ENCODE data around the gene OPN1LW. TPM values are rescaled to one million over a fixed set of nuclear protein-coding genes. Genes with fewer than 3 reads are reported as not detected.
"Not testable (repeated sequence)": the region's sequence is repeated elsewhere in the genome, so short reads cannot be mapped to it uniquely, and the experiment has no call there.

The OPN1LW gene
- polyA plus RNA-seq (2011; rRNA removed) (not detected in 2 replicates), polyA minus RNA-seq (2011; rRNA and poly(A)+ RNA removed) (not detected in 2 replicates)

GRCh38 chrX:154144010-154144409, at the start of gene OPN1LW:
Gene OPN1LW (plus strand): TSS chrX:154144243. CDS start chrX:154144284, 41 bp downstream.
- H3K9me3 ChIP-seq (ENCODE audit: control insufficient read depth, insufficient read depth, low read length); H3K27me3 ChIP-seq (ENCODE audit: control insufficient read depth, insufficient read depth, low read length); H3K27ac ChIP-seq (ENCODE audit: low read depth, low read length); CTCF ChIA-PET; POLR2A ChIA-PET; DNase-seq (ENCODE audit: low read depth, low spot score); H3K4me3 ChIP-seq (ENCODE audit: low read depth, low read length): not testable (repeated sequence)

- Histone ChIP-seq H3K27ac (ENCODE audit: low read depth, low read length) (no peak overlapping the region), H3K9me3 (ENCODE audit: control insufficient read depth, insufficient read depth, low read length) (no peaks in the 10 kb centered on the region), H3K4me3 (ENCODE audit: low read depth, low read length) (no peak overlapping the region), H3K27me3 (ENCODE audit: control insufficient read depth, insufficient read depth, low read length) (no peaks in the 10 kb centered on the region)
- POLR2A ChIA-PET = interaction anchor here (0.6 kb wide), 1 partner anchor 286 kb away, joined by 4 read pairs; no protein-coding TSS in a partner anchor
- DNase-seq (ENCODE audit: low read depth, low spot score) = no peak
- CTCF ChIA-PET = interaction anchor here (0.6 kb wide), 1 partner anchor 44 kb away, joined by 3 read pairs; no protein-coding TSS in a partner anchor
- no peak for TF ChIP-seq CTCF (IDR thresholded peaks at IDR 0.05; ENCODE audit: low read depth, low read length)
Measured at GRCh38 chrX:154094833-154095232, 49.2 kb upstream of the OPN1LW start.

- ChIA-PET CTCF (interaction anchor here (0.5 kb wide), 1 partner anchor 285 kb away, joined by 8 read pairs; no protein-coding TSS in a partner anchor), POLR2A (interaction anchor here (0.6 kb wide), 2 partner anchors 40 to 129 kb away, joined by 3 to 6 read pairs; no protein-coding TSS in a partner anchor)
- H3K4me3 ChIP-seq (ENCODE audit: low read depth, low read length) = peak overlapping the region; percentile 69
- no peak for TF ChIP-seq CTCF (IDR thresholded peaks at IDR 0.05; ENCODE audit: low read depth, low read length)
- no peak for DNase-seq (ENCODE audit: low read depth, low spot score)
- H3K9me3 ChIP-seq (ENCODE audit: control insufficient read depth, insufficient read depth, low read length) = no peaks in the 10 kb centered on the region
- no peaks in the 10 kb centered on the region for H3K27me3 ChIP-seq (ENCODE audit: control insufficient read depth, insufficient read depth, low read length)
- no peak overlapping the region for H3K27ac ChIP-seq (ENCODE audit: low read depth, low read length)
Measured at GRCh38 chrX:154096140-154097002, 47.7 kb upstream of the OPN1LW start.

- H3K27me3 ChIP-seq (ENCODE audit: control insufficient read depth, insufficient read depth, low read length) = no peaks in the 10 kb centered on the region
- peak overlapping the region; percentile 69 for H3K4me3 ChIP-seq (ENCODE audit: low read depth, low read length)
- POLR2A ChIA-PET = interaction anchor here (0.6 kb wide), 2 partner anchors 40 to 129 kb away, joined by 3 to 6 read pairs; no protein-coding TSS in a partner anchor
- TF ChIP-seq CTCF (IDR thresholded peaks at IDR 0.05; ENCODE audit: low read depth, low read length) = no peak
- DNase-seq (ENCODE audit: low read depth, low spot score) = no peak
- no peaks in the 10 kb centered on the region for H3K9me3 ChIP-seq (ENCODE audit: control insufficient read depth, insufficient read depth, low read length)
- CTCF ChIA-PET = interaction anchor here (0.5 kb wide), 1 partner anchor 286 kb away, joined by 8 read pairs; no protein-coding TSS in a partner anchor
- H3K27ac ChIP-seq (ENCODE audit: low read depth, low read length) = no peak overlapping the region
Measured at GRCh38 chrX:154097003-154097588, 46.9 kb upstream of the OPN1LW start.

- TF ChIP-seq CTCF (IDR thresholded peaks at IDR 0.05; ENCODE audit: low read depth, low read length) = no peak
- CTCF ChIA-PET = no interaction called here
- POLR2A ChIA-PET = interaction anchor here (0.6 kb wide), 3 partner anchors 41 to 590 kb away, joined by 3 to 6 read pairs (median 3); no protein-coding TSS in a partner anchor
- H3K27me3 ChIP-seq (ENCODE audit: control insufficient read depth, insufficient read depth, low read length) = peaks cover 2% of the 10 kb centered on the region
- H3K4me3 ChIP-seq (ENCODE audit: low read depth, low read length) = peak within 1 kb of the TSS; percentile 69
- no peaks in the 10 kb centered on the region for H3K9me3 ChIP-seq (ENCODE audit: control insufficient read depth, insufficient read depth, low read length)
- DNase-seq (ENCODE audit: low read depth, low spot score) = peak; percentile 76
- H3K27ac ChIP-seq (ENCODE audit: low read depth, low read length) = no peak within 1 kb of the TSS
Measured at GRCh38 chrX:154097589-154098541, 46.2 kb upstream of the OPN1LW start, which contains the start of gene MECP2. Gene MECP2 (minus strand): TSS chrX:154097717.

All from AG04450 (cell line).